SHP77 treated with DMSO at 0.1 percent for 48 hours (cell line): ENCODE results near the gene NUTM2G.
"Not testable (repeated sequence)": the region's sequence is repeated elsewhere in the genome, so short reads cannot be mapped to it uniquely, and the experiment has no call there.

Source experiments
- DNase-seq: peaks from one replicate; lab custom pipeline; 2025; lab: John Stamatoyannopoulos, UW

NUTM2G gene

GRCh38 chr9:96928543-96928942 lies at the start of gene NUTM2G:
Gene NUTM2G (plus strand): TSS chr9:96928843. CDS start chr9:96929025, 182 bp downstream.
- not testable (repeated sequence) for DNase-seq

DNA sequence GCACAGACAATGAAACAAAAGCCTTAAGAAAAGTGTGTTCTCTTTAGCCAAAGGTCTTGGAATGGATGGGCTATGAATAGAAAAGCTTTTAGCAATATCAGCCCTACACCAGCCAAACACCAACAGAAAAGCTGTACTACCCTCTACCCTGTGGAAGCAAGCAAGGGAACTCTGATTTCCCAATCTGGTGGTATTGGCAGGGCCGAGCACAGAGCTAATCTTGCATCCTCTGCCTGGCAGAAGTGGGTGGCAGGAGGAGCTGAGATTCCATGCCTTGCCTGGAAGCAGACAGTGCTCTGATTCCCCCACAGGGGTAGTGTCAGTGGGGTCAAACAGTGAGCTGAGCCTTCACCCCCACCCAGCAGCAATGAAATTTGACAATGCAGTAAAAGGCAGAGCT lies 44.7 kb upstream of the NUTM2G start:
- no peak for DNase-seq

DNA sequence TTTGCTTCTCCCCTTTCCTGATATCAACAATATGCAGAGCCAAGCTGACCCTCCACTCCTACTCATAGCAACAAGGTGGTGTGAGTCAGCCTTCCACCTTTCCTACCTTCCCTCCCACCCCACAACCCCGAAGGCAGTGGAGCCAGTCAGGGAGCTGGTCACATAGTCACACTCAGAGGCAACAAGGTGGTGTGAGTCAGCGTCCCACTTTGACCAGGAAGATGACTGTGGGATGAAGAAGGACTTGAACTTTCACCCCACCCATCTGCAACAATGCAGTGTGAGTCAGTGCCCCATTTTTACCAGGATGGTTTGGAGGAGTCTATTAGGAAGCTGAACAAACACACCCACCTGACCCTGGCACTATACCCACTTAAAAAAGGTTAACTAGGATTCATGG lies 44.2 kb upstream of the NUTM2G start:
- DNase-seq: no peak

DNA sequence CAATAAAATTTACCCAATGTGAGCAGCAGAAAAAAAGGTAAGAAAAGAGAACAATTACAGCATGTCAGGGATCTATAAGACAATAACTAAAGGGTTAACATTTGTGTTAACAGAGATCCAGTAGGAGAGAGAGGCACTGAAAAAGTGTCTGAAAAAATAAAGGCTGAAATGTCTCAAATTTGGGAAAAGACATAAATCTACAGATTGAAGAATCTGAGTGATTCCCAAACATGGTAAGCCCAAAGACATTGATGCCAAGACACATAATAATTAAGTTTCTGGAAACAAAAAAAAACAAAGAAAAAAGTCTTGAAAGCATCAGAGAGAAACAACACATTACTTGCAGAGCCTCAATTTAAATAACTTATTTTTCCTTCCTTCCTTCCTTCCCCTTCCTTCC lies 43.2 kb upstream of the NUTM2G start:
- no peak for DNase-seq

GRCh38 chr9:96888591-96888990 lies 40.1 kb upstream of the NUTM2G start:
- no peak for DNase-seq

- no peak for DNase-seq
These were observed 36.5 kb upstream of the NUTM2G start for GRCh38 chr9:96892131-96892530.

GRCh38 chr9:96900010-96900409 lies 28.6 kb upstream of the NUTM2G start:
- DNase-seq: not testable (repeated sequence)

DNA sequence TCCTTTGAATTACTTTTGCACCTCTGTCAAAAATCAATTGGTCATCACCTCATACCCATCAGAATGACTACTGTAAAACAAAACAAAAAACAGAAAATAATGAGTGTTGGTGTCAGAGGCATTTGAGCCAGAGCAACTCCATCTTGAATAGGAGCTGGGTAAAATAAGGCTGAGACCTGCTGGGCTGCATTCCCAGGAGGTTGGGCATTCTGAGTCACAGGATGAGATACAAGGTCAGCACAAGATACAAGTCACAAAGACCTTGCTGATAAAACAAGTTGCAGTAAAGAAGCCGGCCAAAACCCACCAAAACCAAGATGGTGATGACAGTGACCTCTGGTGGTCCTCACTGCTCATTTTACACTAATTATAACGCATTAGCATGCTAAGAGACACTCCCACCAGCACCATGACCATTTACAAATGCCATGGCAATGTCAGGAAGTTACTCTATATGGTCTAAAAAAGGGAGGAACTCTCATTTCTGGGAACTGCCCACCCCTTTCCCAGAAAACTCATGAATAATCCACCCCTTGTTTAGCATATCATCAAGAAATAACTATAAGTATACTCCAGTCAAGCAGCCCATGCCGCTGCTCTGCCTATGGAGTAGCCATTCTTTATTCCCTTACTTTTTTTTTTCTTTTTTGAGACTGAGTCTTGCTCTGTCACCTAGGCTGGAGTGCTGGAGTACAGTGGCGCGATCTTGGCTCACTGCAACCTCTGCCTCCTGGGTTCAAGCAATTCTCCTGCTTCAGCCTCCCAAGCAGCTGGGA lies 23.5 kb upstream of the NUTM2G start:
- DNase-seq: not testable (repeated sequence)

DNA sequence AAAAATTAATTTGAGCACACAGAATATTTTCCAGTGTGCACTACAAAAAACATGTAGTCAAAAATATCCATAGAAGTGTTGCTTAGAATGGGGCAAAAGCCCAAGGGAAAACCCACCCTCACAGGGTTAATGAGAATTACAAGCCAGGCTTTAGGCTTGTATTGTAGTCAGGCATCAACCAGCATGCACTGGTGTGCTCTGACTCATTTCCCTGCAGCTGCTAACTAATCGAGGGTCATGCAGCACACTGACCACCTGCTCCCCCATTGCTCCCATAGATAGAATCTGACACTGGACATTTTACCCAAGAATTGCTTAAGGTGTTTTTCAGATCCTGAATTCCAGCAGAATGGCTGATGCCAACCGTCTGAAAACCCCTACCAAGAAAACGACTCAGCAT lies 20.2 kb upstream of the NUTM2G start:
- DNase-seq: not testable (repeated sequence)

- not testable (repeated sequence) for DNase-seq
These were observed 13.1 kb upstream of the NUTM2G start for GRCh38 chr9:96915539-96915938.

DNA sequence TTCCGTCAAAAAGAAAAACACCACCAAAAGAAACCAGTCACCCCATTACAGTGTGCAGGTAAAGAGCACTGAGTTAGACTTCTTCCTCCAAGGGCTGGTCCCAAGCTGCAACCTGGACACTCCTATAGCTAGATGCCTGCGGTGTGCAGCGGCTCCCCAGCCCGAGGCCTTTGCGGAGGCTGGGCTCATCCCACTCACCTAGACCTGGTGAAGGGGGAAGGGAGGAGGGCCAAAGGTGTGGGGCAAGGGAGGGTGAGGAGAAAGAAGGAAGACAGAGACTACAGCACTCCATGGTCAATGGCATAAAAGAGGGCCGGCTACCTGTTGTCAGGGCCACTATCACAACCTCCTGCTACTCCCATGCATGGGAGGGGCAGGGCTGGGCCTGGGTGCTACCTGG lies 12.1 kb upstream of the NUTM2G start:
- DNase-seq: not testable (repeated sequence)

DNA sequence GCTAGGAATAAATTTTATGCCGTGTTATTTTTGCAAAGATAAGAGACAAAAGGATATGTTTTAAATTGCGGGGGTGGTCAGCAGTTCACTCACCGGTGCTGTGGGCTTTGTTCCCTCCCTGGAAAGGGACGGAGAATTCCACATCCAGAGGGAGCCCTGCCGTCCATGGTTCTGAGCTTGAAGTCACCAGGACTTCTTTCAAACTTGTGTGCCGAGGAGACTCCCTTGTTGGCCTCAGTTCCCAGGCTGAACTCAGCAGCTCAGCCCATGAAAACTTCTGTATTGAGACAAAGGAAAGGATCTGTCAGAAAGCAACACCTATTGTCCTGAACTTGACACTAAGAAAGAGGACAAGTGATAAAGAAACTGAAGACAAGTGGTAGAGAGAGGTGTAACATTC lies 10.1 kb upstream of the NUTM2G start:
- DNase-seq: not testable (repeated sequence)

DNA sequence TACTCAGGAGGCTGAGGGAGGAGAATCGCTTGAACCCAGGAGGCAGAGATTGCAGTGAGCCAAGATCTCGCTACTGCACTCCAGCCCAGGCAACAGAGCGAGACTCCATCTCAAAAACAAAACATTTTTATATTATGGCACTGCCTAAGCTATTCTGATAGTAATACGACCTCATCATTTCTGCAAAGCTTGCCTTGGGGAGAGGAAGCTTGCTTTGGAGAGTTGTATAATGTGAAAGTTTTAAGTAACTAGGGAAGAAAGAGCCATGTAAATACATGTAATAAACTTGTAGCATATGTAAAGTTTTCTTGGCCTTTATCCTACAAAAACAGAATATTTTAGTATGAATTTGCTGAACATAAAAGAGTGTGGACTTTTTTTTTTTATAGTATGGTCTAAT lies 7.8 kb upstream of the NUTM2G start:
- DNase-seq: not testable (repeated sequence)

DNA sequence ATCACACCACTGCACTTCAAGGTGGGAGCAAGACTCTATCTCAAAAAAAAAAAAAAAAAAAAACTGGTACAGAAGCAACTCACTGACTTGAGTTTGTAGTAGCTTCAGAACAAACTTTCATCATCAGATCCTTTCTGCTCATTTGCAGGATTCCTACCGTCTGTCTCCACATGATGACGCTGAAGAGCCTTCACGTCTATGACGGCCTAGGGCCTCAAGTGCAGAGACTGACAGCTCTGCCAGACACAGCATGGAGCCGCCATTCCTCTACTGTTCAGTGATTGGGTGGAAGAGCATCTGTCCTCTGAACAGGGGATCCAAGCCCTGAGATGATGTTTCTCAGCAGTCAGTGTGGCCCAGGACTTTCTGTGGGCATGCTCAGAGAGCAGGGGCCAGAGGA lies 3.1 kb upstream of the NUTM2G start:
- not testable (repeated sequence) for DNase-seq

GRCh38 chr9:96931665-96932064 lies 3.0 kb downstream of the NUTM2G start:
- not testable (repeated sequence) for DNase-seq

GRCh38 chr9:96934097-96934496 lies 5.5 kb downstream of the NUTM2G start:
- DNase-seq: not testable (repeated sequence)

DNA sequence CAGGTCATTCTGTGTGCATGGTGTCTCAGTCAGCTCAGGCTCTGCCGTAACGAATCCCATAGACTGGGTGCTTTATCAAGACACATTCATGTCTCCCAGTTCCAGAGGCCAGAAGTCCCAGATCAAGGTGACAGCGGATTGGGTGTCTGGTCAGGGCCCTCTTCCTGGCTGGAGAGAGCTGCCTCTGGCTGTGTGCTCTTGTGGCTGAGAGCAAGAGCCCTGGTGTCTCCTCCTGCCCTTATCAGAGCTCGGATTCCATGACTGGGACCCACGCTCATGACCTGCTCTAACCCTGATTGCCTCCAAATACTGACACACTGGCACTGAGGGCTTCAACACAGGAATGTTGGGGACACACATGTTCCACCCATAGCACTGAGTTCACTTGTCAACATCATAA lies 6.1 kb downstream of the NUTM2G start:
- DNase-seq: not testable (repeated sequence)

DNA sequence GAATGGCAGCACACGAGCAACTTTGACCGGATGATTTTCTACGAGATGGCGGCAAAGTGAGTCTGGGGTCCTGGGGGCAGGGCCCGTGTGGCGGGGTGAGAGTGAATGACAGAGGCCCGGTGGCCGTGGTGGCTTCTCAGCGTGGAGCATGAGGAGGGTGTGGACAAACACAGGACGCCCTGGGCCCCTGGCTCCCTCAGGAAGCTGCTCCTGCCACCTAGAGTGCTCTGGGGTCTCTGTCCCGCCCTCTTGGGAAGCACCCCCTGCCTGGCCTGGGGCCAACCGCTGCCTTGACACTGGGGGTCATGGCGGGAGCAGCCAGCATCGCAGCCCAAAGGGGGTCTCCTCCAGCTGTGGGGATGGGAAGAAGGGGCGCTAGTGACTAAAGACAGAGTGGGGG lies 6.8 kb downstream of the NUTM2G start:
- DNase-seq: not testable (repeated sequence)

- not testable (repeated sequence) for DNase-seq
These were observed 8.8 kb downstream of the NUTM2G start for GRCh38 chr9:96937442-96937841.

DNA sequence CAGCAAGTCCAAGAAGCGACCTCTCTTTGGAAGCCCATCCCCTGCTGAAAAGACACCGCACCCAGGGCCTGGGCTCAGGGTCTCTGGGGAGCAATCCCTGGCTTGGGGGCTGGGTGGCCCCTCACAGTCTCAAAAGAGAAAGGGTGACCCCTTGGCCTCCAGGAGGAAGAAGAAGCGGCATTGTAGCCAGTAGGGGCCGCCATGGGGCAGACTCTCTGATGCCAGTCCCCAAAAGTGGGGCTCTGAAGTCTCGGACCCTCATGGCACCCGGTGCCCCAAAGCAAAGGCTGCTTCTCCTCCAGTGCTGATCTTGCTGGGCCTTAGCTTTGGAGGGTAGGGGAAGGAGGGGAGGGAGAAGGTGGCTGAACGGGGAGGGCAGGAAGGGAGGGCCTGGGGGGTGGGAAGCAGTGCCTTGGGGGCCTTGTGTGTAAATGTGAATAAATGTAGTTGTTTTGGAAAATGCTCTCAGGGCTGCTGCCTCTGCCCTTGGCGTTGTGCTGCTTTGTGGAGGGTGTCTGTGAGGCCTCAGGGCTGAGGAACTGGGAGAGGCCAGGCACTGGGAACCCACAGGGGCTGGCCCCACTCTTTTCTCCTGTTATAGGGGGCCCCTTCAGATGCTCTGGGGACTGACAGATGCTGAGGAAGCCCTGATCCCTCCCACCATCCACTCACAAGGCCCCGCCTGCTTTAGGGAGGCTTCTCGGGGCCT lies 10.5 kb downstream of the NUTM2G start:
- DNase-seq: not testable (repeated sequence)

GRCh38 chr9:96940982-96941381 lies 12.3 kb downstream of the NUTM2G start:
- not testable (repeated sequence) for DNase-seq

GRCh38 chr9:96941628-96942027 lies 13.0 kb downstream of the NUTM2G start:
- DNase-seq: not testable (repeated sequence)

DNA sequence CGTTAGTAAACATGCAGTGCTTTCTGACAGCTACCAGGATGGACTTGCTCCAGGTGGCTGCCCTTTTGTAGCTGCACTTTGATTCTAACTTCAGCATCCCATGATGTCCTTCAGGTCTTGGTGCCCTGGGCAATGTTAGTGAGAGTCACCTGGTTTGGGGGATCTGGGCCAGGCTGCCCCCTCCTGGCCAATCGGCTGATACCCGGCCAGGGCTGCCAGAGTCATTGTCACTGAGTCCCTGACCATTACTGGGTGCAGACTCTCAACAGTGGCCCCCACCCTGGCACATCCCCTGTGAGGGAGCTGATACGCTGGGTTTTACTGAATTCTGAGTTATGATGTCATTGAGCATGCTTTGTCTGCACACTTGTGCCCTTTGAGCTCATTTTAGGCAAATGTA lies 13.5 kb downstream of the NUTM2G start:
- DNase-seq: not testable (repeated sequence)
